HG03558 (cell line): Measurements from ENCODE around the gene AGBL4.

Source experiments
- ATAC-seq: cut with Tn5 transposase; IDR thresholded peaks from one replicate; pipeline ENCODE4 v1.9.1; 2021; ENCODE audit warnings: moderate number of reproducible peaks; ENCODE audit not compliant: unreplicated experiment; ENCODE audit errors: extremely low read depth

AGBL4 gene

DNA sequence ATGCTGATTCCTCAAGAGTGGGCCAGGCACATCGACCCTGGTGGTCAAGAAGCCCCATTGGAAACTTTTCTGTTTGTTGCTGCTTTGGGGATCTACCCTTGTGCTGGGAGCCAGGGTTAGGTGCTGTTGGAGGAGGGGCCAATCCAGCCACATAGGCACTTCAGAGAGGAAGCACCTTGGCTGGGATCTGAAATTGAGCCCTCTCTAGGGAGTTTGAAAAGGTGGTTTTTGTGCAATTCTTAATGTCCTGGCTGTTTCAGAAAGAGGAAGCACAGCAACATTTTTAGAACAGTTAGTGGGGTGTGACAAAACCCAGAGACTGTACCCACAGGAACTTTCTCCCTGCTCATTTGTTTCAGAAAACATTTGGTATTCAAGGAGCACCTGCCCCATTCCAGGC lies 1229.9 kb downstream of the AGBL4 start:
- peak; percentile 57 for ATAC-seq

- ATAC-seq, result no peak
Observed at GRCh38 chr1:48792961-48793360, 1230.8 kb downstream of the AGBL4 start.

- ATAC-seq, result no peak
Observed at GRCh38 chr1:48790397-48790796, 1233.4 kb downstream of the AGBL4 start.

- no peak for ATAC-seq
Observed at GRCh38 chr1:48789903-48790302, 1233.9 kb downstream of the AGBL4 start.

DNA sequence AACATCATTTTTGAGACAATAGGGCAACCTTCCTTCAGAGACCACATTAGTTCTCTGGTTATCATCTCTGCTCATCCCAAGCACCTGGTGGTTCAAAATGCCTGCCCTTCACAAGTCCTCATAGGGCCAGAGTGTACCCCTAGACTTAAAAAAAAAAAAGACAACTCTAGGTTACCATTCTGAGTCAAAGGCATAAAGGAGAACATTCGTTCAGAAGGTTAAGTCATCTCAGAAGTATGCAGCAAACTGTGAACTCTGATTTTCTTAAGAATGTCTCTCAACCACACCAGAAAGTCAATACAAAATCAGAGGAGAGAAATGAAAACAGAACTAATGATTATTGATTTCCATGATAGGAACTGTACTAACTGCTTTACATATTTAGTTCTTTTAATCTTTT lies 1237.9 kb downstream of the AGBL4 start:
- ATAC-seq, result no peak

DNA sequence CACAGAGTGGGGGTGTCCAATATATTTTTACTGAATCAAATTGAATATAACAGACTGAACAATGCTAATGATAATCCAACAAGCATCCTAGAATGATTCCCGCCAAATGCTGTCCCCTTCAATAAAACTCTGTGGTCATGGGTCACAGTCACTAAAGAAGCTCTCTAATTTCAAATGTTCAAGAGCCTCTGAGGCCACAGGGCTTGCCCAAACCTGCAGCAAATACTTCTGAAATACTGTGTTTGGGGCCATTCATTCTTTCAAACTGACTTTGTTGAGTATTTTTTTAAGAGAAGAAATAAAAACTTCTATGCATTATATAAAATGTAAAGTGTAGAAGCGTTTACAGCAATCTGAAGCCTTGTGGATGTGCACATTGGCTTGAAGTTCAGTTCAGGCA lies 1239.5 kb downstream of the AGBL4 start:
- ATAC-seq, result no peak

DNA sequence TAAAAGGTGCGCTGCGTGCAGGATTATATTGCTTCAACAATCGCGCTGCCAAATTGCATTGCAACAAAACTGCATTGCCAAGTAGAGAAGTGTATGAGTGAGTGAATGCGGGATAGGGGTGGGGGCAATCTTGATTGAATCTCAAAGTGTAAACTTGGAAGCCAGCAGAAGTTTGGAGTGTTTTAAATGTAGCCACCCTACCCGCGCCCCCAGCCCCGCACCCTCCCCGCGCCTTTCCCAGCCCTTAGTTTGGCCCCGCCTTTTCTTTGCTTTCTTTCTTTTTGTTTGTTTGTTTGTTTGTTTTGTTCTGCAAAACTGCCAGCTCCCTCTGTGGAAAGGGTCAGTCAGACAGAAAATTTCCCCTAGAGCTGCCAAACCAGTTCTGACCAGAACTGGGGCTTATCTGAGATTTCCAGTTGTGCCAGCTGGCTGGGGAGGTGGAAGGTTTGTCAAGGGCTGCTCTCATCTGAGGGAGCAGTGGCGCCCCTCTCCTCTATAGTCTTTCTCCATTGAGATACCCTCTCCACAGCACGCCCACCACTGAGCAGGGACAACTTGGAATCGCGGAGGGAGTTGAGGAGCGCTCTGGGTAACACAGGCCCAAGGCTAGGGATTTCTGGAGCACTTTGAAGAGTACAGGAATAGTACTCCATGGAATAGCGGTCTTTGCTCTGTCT lies 1246.4 kb downstream of the AGBL4 start:
- no peak for ATAC-seq

- ATAC-seq, result no peak
Observed at GRCh38 chr1:48776393-48777218, 1247.1 kb downstream of the AGBL4 start, which contains the start of gene BEND5. Gene BEND5 (minus strand): TSS chr1:48776891. CDS start chr1:48776831, 60 bp downstream.

DNA sequence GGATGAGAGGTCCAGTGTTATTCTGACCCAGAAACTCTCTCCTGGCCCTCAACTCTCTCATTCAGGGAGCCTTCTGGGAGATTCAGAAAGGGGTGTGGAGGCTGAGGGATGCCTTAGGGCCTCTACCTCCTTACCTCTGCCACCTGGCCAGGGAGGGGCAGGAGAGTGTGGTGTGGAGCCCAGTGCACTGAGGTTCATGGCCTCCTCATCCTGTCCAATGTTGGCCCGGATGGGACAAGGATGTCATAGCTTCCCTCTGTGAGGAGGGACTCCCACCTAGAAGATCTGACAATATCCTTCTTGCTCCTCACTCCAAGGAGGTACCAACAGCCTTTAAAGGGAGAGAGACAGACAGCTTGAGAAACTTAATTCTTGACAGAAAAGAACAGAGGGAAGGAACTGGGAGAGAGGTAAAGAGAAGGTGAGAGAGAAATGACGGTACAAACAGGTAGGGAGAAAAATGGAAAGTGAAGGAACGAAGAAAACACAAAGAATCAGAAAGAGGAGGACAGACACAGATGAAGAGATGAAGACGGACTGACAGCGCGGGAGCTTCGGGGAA lies 1247.8 kb downstream of the AGBL4 start:
- ATAC-seq, result no peak

GRCh38 chr1:48773133-48773532 lies 1250.6 kb downstream of the AGBL4 start:
- ATAC-seq, result no peak

DNA sequence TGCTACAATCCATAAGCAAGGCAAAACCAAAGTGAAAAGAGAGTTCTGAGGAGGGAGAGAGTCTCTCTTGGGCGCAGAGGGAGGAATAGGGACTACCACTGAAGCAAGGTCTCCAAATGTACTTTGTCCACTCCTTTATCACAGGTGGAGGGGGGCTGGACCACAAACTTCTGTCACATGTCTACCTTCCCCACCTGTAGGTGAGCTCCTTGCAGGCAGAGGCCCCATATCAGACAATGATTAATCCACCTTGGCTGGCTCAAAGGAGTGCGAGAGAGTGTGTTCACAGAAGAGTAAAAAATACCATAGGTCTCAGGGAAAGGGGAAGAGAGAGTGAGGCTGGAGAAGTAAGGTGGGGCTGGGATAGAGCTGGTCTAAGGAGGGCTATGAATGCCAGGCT lies 1251.5 kb downstream of the AGBL4 start:
- ATAC-seq, result no peak

DNA sequence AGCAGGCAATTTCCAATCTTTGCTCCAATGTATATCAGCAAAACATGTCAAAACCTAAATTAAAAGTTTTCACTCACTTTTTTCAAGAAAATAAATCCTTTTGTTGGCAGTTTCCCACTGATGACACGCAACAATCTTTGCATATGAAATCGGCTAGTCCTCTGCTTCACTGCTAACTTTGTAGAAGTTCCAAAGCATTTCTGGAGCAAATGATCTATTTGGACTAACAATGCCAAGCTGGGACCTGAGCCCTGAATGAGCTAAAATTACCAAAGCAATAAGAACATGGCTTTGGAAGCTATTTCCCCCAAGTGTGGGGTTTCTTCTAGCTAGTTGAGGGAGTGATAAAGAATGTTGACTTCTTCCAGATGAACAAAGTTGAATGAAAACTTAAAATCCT lies 1252.2 kb downstream of the AGBL4 start:
- no peak for ATAC-seq

- ATAC-seq, result no peak
Observed at GRCh38 chr1:48767975-48768510, 1255.7 kb downstream of the AGBL4 start.

GRCh38 chr1:48765335-48765734 lies 1258.4 kb downstream of the AGBL4 start:
- no peak for ATAC-seq

GRCh38 chr1:48761986-48762385 lies 1261.8 kb downstream of the AGBL4 start:
- no peak for ATAC-seq

DNA sequence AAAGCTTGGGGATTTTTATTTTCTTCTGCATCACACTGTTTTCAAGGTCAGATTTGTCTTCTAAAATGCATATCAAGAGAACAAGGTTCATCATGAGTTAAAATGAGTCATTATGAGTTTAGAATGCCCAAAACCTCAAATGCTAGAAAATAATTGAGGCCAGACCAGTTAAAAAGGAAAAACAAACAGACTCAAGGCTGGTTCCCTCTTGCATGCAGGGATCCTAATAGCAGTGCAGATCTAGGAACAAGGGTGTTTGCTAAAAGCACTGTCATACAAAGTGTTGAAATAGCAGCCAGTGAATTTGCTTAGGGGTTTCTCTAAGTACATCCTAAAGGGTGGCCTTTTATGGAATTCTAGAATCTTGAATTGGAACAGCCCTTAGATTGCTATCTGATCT lies 1262.3 kb downstream of the AGBL4 start:
- no peak for ATAC-seq

GRCh38 chr1:48760857-48761256 lies 1262.9 kb downstream of the AGBL4 start:
- ATAC-seq, result no peak

DNA sequence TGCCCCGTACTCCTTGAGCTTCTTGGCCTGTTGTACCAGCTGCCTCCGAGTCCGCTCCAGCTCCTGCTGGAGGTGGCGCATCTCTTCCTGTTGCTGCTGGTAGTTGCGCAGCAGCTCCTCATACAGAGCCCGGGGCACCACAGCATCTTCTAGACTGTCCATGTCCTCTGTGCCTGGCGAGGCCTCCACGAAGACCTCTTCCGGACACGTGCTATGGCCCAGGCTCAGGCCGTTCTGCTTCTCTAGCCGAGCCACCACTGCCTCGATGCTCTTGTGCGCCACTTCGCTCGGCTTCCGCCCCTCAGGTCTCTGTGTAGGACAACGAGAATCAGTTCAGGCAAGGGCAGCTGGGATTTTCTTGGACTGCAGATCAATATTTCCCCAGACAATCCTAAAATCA lies 1264.8 kb downstream of the AGBL4 start:
- no peak for ATAC-seq

- peak; percentile 35 for ATAC-seq
Observed at GRCh38 chr1:48757363-48757762, 1266.4 kb downstream of the AGBL4 start.

DNA sequence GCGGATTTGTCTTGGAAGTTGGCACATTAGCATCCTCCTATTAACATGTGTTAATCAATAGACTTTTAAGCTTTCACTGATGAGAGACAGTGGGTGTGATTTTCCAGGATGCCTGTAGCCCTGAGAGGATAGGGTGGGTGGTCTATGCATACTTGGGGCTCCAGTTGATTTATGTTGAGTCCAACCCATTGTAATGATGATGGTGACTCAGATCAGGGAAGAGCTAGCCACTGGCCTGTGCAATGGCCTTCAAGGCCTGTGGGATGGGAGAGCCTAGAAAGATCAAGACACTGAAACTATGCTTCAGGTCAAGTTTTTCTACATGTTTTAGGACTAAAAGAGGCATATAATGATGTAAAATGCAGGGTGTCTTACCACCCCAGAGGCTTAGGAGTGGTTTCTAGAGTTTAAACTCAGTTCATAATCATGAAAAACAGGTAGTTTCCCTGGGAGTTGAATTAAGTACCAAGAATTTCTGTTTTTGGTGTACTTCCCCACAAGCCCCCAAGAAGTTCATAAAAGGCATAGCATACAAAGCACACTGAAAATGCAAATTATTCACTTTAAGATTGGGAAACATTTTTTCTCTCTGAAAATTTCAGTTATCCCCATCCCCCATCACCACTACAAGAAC lies 1267.0 kb downstream of the AGBL4 start:
- peak; percentile 17 for ATAC-seq

- no peak for ATAC-seq
Observed at GRCh38 chr1:48753293-48753692, 1270.5 kb downstream of the AGBL4 start.
